ENCODE measurements around the gene ZSCAN29.

Gene ZSCAN29

GRCh38 chr15:43346305-43346704 lies 24.5 kb downstream of the ZSCAN29 start:
- H3F3A ChIP-seq (ENCODE audit: low read depth) = no peaks in the 10 kb centered on the region
- H3K4me1 ChIP-seq (ENCODE audit: insufficient read depth, low read length, poor library complexity, severe bottlenecking) = no peaks in the 10 kb centered on the region
- H4K20me1 ChIP-seq (ENCODE audit: insufficient read depth, low read length, poor library complexity, severe bottlenecking) = no peaks in the 10 kb centered on the region
- no peak overlapping the region for H3K9ac ChIP-seq (ENCODE audit: low read depth, low read length, poor library complexity, severe bottlenecking)
- no peaks in the 10 kb centered on the region for H3K9me3 ChIP-seq (ENCODE audit: insufficient read depth, low read depth, low read length)
- peaks cover 15% of the 10 kb centered on the region; the same call in 1 of the 2 replicates for H3K36me3 ChIP-seq (ENCODE audit: insufficient read depth, low read length)
- TF ChIP-seq CTCF (conservative IDR thresholded peaks at IDR 0.05; ENCODE audit: low read length) (peak; percentile 52), EZH2phosphoT487 (IDR thresholded peaks at IDR 0.05; ENCODE audit: borderline replicate concordance) (no peak)
- no peaks in the 10 kb centered on the region for H3K9me2 ChIP-seq (replicated peaks; ENCODE audit: low read depth, low read length)
- no peaks in the 10 kb centered on the region for H3K79me2 ChIP-seq (ENCODE audit: insufficient read depth, low read length)
- H3K4me3 ChIP-seq (ENCODE audit: low read length, poor library complexity, severe bottlenecking) = no peak overlapping the region
- H3K27me3 ChIP-seq (ENCODE audit: insufficient read depth, low read length, poor library complexity, severe bottlenecking) = no peaks in the 10 kb centered on the region
- H2AFZ ChIP-seq (ENCODE audit: low read length) = no peak overlapping the region
- no peak overlapping the region for H3K4me2 ChIP-seq (ENCODE audit: low read depth, low read length, poor library complexity, severe bottlenecking)

GRCh38 chr15:43330780-43331087 lies 40.1 kb downstream of the ZSCAN29 start:
- Histone ChIP-seq H3K79me2 (ENCODE audit: insufficient read depth, low read length) (peaks cover 47% of the 10 kb centered on the region), H3K4me2 (ENCODE audit: low read depth, low read length, poor library complexity, severe bottlenecking) (peak overlapping the region; percentile 76), H3K9me3 (ENCODE audit: insufficient read depth, low read depth, low read length) (no peaks in the 10 kb centered on the region), H3K4me3 (ENCODE audit: low read length, poor library complexity, severe bottlenecking) (peak overlapping the region; percentile 89), H3K4me1 (ENCODE audit: insufficient read depth, low read length, poor library complexity, severe bottlenecking) (peaks cover 36% of the 10 kb centered on the region), H3K9me2 (replicated peaks; ENCODE audit: low read depth, low read length) (no peaks in the 10 kb centered on the region), H2AFZ (ENCODE audit: low read length) (peak overlapping the region; percentile 88), H3K27me3 (ENCODE audit: insufficient read depth, low read length, poor library complexity, severe bottlenecking) (peaks cover 4% of the 10 kb centered on the region), H3K9ac (ENCODE audit: low read depth, low read length, poor library complexity, severe bottlenecking) (peak overlapping the region; percentile 98), H3K36me3 (ENCODE audit: insufficient read depth, low read length) (no peaks in the 10 kb centered on the region), H3F3A (ENCODE audit: low read depth) (no peaks in the 10 kb centered on the region), H4K20me1 (ENCODE audit: insufficient read depth, low read length, poor library complexity, severe bottlenecking) (peaks cover 10% of the 10 kb centered on the region)
- TF ChIP-seq EZH2phosphoT487 (IDR thresholded peaks at IDR 0.05; ENCODE audit: borderline replicate concordance) = no peak
- no peak for TF ChIP-seq CTCF (conservative IDR thresholded peaks at IDR 0.05; ENCODE audit: low read length)

- Histone ChIP-seq H3K36me3 (ENCODE audit: insufficient read depth, low read length) (no peaks in the 10 kb centered on the region), H3K27me3 (ENCODE audit: insufficient read depth, low read length, poor library complexity, severe bottlenecking) (peaks cover 4% of the 10 kb centered on the region)
These were observed 40.7 kb downstream of the ZSCAN29 start, which contains the start of gene LCMT2 for GRCh38 chr15:43329960-43330779. TSS of gene LCMT2 (minus strand) at chr15:43330573. CDS start at chr15:43330489, 84 bp downstream.

More at GRCh38 chr15:43329960-43330779, 40.7 kb downstream of the ZSCAN29 start, which contains the start of gene LCMT2:
- H3K9me2 ChIP-seq (replicated peaks; ENCODE audit: low read depth, low read length) = no peaks in the 10 kb centered on the region
- peaks cover 4% of the 10 kb centered on the region; the same call in 1 of the 2 replicates for H3F3A ChIP-seq (ENCODE audit: low read depth)
- H3K4me2 ChIP-seq (ENCODE audit: low read depth, low read length, poor library complexity, severe bottlenecking) = peak within 1 kb of the TSS; percentile 100
- H4K20me1 ChIP-seq (ENCODE audit: insufficient read depth, low read length, poor library complexity, severe bottlenecking) = peaks cover 10% of the 10 kb centered on the region
- peaks cover 36% of the 10 kb centered on the region for H3K4me1 ChIP-seq (ENCODE audit: insufficient read depth, low read length, poor library complexity, severe bottlenecking)
- no peaks in the 10 kb centered on the region for H3K9me3 ChIP-seq (ENCODE audit: insufficient read depth, low read depth, low read length)
- no peak for TF ChIP-seq EZH2phosphoT487 (IDR thresholded peaks at IDR 0.05; ENCODE audit: borderline replicate concordance)
- TF ChIP-seq CTCF (conservative IDR thresholded peaks at IDR 0.05; ENCODE audit: low read length) = no peak
- H3K79me2 ChIP-seq (ENCODE audit: insufficient read depth, low read length) = peaks cover 47% of the 10 kb centered on the region
- H2AFZ ChIP-seq (ENCODE audit: low read length) = peak within 1 kb of the TSS; percentile 88
- H3K4me3 ChIP-seq (ENCODE audit: low read length, poor library complexity, severe bottlenecking) = peak within 1 kb of the TSS; percentile 89
- peak within 1 kb of the TSS; percentile 98 for H3K9ac ChIP-seq (ENCODE audit: low read depth, low read length, poor library complexity, severe bottlenecking)

Measured in Loucy (cell line).